Posterior vena cava (tissue), 2 donors: Measurements from ENCODE around the gene IRX3. TPM values are rescaled to one million over a fixed set of nuclear protein-coding genes. Genes with fewer than 3 reads are reported as not detected.

Experiments used
- DNase-seq: peaks from one replicate; pipeline ENCODE4 v3.0.0-alpha.2; 2020; ENCODE audit warnings: low spot score
- intact Hi-C, 2 donors: fragments of 100-400 bp; cut with DNase I; formaldehyde crosslinking; loops; one replicate each; pipeline versions ENCODE4 v1.14.1 to v1.14.2; 2022 to 2023
- long read RNA-seq, 2 donors: library from polyadenylated mRNA; unstranded; transcript quantifications; one replicate each; pipeline ENCODE4 v2.0.0, GENCODE V29; 2020 to 2021
- total RNA-seq, 2 donors: library from RNA; stranded (reverse); fragmentation: NEBNext Ultra II Directional; extraction: Animal tissue kit (Norgen Biotek cat#: 25700); gene quantifications; one replicate each; pipeline ENCODE4 v1.2.1, GENCODE V29; 2021
- donor health status: DM: yes; HTN: yes; CAD: no.
- donor health status: DM: yes; HTN: yes; CAD: no.

The IRX3 gene
- 1 to 10 TPM; 2.7 to 4.4 TPM for total RNA-seq
- long read RNA-seq, donor 1, partial matches to known transcripts, result 1 of 3 reads
- long read RNA-seq, donor 1, other reads (novel, unspliced or antisense), result 0 of 3 reads
- long read RNA-seq, donor 2, result 0 reads

DNA sequence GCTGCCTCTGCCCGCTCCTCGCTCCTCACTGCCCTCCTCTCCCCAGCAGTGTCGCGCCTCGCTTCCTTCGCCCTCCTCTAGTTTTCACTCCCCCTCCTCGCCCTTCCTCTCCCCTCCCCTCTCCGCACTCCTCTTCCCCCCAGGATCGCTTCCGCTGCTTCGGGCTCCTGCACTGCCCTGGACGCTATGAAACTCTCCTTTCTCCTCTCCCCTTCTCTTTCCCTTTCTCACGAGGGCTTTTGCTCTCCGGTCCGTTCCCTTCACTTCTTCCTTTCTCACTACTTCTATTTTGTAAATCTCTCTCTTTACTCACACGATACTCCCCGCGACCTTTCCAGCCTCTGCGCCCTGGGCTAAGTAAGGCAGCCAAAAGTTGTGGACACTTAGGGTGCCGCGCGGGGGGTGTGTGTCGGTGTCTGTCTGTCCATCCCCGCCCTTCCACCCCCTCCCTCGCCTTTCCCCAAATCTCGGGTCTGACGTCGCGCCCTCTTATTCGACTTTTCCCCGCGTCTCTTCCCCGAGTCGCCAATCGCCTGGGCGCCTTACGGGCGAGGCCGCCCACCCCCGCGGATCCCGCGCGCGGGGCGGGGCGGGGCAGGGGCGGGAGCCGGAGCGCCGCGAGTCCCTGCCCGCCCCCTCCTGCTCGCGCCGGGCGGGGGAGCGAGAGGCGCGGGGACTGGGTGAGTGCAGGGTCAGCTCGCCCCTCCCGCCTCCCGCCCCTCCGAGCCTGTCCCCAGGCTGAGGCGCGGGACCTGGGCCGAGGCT, at the start of gene IRX3:
Gene IRX3, minus strand, starts transcription at position 422 of the 765 bp plus-strand sequence. CDS start 737 bp downstream, outside the sequence.
- DNase-seq, result peak; percentile 87
- intact Hi-C loops, result no loop called here

DNA sequence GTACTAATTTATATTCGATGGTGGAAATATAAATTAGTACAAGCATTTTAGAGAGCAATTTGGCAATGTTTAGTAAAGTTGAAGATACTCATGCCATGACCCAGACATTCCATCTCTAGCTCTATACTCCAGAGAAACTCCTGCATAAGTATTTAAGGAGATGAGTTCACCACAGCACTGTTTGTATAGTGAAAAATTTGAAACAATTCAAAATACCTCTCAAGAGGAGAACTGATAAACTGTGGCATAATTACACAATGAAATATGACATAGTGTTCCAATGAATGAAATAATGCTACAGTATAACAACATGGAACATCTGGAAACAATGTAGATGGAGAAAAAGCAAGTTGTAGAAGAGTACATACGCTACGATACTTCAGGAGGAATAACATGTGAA, 48.6 kb upstream of the IRX3 start:
- intact Hi-C loops, result no loop called here
- no peak for DNase-seq

DNA sequence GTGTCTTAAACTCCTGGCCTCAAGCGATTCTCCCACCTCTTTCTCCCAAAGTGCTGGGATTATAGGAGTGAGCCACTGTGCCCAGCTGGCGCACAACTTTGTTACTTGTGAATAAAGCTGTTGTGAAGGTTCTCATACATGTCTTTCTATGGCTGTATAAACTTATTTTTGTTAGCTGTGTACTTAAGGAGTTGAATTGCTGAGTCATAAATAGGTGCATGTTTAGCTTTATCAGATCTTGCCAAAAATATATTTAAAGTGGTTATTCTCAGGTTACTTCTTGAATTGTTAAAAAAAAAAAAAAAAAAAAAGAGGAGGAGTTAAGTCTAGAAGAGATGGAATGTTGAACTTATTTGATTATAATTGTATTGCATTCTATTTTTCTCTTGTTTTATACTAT, 47.6 kb upstream of the IRX3 start:
- intact Hi-C loops, result no loop called here
- DNase-seq, result no peak

DNA sequence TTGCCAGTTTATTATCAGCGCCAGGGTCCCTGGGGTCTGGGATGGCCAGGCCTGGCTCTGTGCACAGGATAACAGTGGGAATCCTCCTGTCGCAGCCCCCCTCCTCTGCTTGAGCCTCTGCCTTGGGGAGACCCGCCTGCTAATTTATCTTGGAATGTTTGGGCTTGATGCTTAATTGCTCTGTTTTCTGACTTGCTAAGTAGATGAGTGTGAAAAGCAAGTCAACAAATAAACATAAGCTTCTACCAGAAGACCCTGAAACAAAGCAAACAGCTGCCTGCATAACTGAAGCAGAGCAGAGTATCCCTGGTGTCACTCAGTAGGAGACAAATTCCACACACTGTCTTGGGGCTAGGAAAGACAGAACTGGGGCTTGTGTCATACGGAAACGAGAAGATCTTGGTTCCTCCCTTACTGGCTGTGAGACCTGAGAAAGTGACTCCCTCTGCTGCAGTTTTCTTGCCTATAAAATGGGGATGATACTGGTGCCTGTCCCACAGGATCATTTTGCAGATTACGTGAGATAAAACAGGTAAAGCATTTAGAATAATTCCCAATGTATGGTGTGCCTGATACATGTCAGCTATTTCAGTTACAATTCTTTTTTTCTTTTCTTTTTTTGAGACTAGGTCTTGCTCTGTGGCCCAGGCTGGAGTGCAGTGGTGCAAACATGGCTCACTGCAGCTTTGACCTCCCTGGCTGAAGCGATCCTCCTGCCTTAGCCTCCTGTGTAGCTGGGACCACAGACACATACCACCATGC, 44.8 kb upstream of the IRX3 start:
- intact Hi-C loops, result no loop called here
- no peak for DNase-seq

DNA sequence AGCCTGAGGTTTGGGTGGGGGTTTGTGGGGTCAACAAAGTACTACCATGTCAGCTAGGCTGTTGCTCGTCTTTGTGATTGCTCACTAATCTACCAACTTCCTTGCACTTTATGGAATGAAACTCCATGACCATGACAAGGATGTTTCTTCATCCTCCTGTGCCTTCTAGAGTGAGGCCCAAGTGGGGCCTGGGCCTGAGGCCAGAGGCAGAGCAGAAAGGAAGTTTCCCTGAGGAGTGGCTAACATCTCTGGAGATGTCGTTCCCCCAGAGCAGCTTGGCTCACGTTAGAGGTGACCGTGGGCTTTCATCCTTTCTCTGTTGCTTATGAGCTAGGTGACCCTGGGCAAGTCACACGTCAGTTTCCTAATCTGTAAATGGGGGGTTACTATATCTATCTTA, 41.0 kb upstream of the IRX3 start:
- intact Hi-C loops, result no loop called here
- DNase-seq, result no peak

DNA sequence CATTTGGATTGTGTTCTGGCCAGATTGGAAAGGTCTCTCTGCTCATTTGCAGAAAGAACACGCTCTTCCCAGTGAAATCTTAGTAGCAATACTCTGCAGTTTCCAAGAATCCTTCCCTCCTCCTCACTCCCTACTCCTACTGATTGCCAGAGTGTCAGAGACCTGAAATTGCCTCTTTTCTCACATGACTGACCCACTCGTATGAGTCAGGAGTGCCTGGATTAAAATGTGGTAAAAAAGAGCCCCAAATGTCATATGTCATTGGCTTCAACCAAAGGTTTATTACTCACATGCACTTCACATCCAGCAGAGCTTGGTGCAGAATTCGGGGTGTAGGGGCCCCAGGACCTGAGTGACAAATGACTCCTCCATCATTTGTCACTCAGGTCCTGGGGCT, 39.7 kb upstream of the IRX3 start:
- intact Hi-C loops, result no loop called here
- no peak for DNase-seq

DNA sequence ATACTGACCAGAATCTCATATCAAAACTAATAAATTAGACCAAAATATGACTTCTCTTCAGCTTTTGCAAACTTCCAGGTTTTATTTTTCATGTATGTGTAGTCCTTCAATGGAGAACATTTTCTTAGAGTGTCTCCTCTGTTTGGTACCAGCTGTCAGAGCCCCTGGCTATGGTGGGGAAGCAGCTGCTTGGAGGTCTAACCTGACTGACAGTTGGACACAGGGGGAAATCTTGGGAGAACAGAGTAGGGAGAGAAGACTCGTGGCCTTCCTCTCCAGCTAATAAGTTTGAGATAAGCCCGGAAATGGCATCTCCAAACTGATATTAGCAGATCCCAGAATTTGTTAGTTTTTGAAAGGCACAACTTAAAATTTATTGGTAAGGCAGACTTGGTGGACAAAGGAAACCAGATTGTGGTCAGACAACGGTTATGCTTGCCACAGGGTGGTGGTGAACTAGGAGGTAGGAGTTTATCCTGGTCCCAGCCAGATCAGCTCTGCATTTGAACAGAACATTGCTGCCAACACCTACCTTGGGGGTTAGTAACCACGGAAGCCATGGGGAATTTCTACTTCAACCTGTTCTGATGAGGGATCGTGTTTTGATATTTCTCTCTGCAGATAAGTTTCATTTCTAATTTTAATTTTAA, 39.2 kb upstream of the IRX3 start:
- DNase-seq, result no peak

DNA sequence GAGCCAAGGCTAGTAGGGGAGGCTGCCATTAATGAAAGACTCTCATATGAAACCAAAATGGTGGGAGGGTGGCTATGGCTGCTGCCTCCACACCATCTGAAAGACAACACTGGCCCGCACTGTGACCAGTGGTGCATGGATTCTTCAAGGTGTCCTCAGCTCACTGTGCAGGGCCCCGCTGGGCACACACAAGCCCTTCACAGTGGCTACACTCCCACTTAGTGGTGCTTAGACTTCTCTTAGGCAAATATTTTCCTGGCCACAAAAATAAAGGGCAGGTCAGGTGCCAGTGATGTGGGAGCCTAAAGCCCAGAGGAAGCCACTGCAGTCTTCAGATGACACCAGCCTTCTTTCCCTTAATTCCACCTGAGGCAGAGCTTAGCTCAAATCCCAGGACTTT, 38.1 kb upstream of the IRX3 start:
- DNase-seq, result no peak
- intact Hi-C loops, result no loop called here

More for the DNA sequence above, 39.2 kb upstream of the IRX3 start:
- intact Hi-C loops, result no loop called here

DNA sequence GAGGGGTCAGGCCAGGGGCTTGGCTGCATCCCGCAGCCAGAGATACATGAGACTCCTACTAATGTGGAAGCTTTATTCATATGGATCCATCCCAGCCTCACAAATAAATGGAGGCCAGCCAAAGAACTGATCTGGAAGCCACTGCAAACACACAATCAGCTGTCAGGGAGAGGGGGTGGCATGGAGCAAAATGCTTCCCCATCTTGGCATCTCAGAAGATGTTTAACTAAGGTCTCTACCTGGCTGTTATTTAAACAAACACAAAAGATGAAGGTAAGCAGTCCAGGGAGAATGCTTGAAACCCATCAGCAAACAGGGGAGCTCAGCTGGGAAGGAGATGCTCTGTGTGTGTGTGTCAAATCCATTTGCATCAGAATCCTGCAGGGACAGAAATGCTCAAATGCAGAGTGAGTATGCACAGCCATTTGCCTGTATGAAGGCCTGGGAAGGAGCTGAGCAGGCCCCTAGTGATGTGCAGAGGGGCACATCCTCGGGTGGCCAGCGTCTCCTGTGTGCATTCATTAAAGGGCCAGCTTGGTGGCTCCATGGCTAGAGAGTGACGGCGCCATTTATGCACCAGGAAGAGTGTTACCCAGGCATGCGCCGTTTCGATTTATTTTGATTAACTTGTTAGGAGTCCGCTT, 34.2 kb upstream of the IRX3 start:
- no peak for DNase-seq
- intact Hi-C loops, result no loop called here

DNA sequence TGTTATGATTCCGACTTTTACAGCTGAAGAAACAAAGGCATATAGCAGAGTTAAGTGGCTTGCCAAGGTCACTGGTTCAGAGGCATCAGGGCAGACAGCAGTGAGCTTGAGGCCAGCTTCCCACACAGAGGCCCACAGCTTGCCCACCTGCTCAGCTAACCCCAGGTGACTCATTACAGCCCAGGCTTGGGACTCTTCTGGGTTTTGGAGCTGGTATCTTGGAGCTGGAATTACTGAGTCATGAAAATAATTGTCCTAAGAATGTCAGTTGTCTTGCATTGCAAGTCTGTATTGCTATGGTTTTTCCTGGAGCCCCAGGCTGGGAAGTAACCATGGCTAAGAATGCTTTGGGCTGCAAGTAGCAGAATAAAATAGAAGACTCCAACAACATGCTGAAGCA, 32.4 kb upstream of the IRX3 start:
- no peak for DNase-seq

DNA sequence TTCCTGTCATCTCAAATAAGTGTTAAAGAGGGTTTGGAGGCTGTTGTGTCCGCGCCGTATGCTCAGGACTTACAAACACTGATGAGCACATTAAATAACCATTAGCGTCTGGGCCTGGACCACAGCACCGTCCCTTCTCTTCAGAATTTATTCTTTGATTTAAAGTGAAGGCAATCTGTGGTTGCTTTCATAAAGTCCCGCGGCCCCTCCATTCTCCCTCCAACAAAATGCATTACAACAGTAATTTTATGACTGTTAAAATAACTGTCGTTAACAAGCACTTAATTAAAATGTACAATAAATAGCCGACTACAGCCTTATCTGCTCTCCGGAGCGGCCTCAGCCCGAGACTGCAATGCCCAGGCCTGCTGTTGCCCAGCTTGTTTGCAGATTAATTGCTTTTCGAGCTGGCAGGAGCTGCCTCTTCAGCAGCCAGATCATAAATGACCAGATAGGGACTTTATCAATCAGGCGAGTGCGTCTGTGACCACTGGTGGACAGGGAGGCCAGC, 30.6 kb upstream of the IRX3 start:
- intact Hi-C loops, result no loop called here
- DNase-seq, result no peak

More for the DNA sequence above, 32.4 kb upstream of the IRX3 start:
- intact Hi-C loops, result no loop called here

DNA sequence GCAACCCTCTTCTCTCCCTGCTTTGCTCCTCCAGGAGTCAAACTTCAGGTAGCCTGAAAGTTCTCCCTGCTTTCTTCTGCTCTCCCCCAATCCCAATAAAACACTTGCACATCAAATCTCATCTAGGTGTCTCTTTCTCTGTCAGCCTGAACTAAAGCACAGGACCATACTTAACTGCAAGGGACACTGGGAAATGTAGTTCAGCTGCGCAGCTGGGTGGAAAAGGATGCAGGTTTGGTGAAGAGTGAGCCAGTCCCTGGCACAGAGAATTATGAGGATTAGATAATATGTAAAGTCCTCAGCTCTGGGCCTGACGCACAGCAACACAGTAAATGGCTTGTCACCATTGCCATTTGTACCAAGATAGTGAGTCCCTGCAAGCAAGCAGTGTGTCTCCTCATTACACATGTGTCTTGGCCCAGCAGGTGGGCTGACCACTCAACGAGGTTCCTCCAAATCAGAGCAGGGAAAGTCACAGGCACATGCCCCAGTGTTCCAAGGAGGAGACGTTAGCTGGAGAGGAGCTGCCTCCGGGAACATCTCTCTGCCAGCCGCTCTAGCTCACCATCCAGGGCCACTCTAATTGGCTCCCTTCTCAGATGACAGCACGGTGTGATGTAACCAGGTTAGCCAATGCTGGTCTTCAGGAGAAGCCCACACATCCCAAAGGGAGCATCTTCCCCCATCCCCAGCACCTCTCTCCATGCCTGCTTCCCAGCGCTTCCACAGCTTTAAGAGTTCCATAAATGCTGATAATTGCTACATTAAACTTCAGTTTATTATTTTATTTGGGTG, 29.7 kb upstream of the IRX3 start:
- no peak for DNase-seq
- intact Hi-C loops, result no loop called here

DNA sequence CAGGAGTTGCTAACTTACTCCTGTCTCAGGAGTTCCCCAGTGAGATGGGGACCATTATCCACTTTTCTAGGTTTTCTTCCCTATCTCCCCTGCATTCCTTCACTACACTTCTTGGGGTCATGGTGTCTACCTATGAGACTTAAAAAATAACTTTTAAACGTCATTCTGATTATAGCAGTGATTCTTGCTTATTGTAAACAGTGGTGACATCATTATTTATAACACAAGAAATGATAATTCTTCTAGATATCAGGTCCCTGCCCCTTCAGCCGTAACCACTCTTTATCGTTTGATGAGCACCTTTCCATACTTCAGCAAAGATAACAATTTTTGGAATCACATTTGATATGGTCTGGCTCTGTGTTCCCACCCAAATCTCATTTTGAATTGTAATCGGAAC, 27.2 kb upstream of the IRX3 start:
- intact Hi-C loops, result no loop called here
- DNase-seq, result no peak

DNA sequence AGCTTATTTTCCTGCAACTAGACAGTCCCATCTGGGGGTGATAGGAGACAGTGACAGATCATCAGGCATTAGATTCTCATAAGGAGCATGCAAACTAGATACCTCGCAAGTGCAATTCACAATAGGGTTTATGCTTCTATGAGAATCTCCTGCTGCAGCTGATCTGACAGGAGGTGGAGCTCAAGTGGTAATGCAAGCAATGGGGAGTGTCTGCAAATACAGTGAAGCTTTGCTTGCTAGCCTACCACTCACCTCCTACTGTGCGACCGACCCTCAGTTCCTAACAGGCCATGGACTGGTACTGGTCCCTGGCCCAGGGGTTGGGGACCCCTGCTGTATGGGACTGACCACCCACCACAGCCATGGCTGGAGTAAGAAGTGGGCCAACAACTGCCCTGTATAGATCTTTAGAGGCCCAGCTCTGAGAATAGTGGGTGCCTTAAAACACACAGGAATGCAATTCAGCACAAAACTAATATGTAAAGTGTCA, 26.0 kb upstream of the IRX3 start:
- DNase-seq, result no peak
- intact Hi-C loops, result no loop called here

DNA sequence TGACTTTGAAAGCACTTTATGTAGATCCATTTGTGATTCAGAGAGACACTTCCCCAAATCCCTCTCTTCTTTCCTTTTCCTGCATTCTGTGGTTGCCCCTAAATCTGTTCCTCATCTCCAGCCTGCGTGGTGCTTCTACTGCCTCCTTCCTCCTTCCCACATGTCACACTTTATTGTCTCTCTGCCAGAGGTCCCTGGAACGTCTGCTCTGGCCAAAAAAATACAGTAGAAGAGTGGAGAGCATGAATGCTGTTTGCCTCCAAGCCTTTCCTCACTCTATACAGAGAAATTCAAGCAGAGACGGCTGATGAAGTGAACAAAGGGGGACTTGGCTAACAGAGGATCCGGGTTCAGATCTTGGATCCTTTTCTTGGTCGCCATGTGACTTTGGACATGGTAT, 22.8 kb upstream of the IRX3 start:
- intact Hi-C loops, result no loop called here

DNA sequence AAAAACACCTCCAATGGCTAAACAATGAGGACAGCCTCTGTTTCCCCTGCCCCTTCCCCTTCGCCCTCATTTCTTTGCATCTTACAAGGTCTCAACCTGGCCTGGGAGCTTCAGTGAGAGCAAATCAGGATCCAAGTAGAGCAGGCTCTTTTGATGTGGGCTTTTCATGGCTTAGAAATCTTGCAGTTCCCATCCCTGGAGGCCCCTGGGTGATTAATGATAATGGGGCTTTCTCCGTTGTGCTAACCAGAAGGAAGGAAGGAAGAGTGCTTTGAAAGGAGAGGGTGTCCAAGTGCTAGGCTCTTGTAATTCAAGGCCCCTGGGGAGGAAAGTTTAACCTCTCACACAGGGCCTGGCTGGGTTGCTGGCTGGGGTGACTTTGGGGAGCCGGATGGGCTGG, 18.5 kb upstream of the IRX3 start:
- intact Hi-C loops, result no loop called here
- no peak for DNase-seq

More for the DNA sequence above, 22.8 kb upstream of the IRX3 start:
- DNase-seq, result no peak

DNA sequence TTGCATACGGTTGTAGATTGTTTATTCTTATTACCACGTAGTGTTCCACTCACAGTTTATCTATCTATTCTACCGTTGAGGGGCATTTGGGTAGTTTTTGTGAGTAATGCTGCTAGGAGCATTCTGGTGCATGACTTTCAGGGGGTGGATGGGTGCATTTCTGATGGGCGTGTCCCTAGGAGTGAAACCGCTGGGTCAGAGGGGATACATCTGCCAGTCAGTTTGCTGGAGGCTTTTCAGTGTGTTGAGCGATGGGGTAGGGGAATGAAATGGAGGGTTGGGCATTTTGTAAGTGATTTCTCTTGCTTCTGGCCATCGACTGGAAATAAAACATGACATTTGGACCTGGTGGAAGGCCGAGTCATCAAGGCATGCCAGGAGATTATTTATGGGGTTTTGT, 17.0 kb upstream of the IRX3 start:
- intact Hi-C loops, result no loop called here
- no peak for DNase-seq

DNA sequence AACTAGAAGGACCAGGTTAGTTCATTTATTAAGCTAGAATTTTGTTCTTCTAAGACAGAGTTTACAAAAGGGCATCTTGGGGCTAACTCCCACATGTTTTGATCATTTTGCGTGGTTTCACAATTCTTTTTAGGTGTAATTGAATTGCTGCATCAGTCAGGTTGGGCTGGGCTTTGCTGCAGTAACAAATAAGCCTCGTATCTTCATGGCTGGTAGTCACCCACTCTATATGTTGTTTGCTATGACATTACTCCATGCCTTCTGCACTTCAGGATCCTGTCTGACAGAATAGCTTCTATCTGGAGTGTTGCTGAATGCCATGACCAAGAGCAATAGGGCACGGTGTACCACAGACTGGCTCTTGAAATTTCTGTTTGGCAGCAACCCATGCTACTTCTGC, 10.6 kb upstream of the IRX3 start:
- intact Hi-C loops, result no loop called here
- no peak for DNase-seq

DNA sequence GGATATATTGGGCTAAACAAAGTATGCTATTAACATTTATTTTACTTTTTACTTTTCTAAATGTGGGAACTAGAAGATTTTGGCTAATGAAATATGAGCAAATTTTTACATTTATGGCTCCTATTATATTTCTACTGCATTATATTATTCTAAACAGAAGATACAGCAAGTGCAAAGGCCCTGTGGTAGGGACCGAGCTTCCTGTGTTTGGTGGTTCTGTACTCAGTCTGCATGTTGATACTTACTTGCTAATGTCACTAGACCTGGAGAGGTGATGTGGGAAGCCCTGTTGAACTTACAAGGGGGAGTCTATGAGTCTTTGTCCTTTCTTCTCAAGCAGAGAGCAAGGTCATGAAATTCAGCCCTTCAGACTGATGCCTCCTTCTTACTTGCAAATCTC, 10.0 kb upstream of the IRX3 start:
- intact Hi-C loops, result no loop called here
- DNase-seq, result no peak
